PC-9 (cell line): ENCODE data around the gene LAMB4.

Experiments used
- EZH2 ChIP-seq: fragments of 200-600 bp; sonication (generic); IDR thresholded peaks from 2 replicates; pipeline ENCODE4 v1.8.0; 2017; ENCODE audit warnings: antibody characterized with exemption, low read depth
- TF ChIP-seq, protein P1 (sequence below): fragments of 200-600 bp; sonication (generic); conservative IDR thresholded peaks from 2 replicates; pipeline ENCODE4 v1.6.1; 2017; ENCODE audit warnings: mixed run types, antibody characterized with exemption, mild to moderate bottlenecking, moderate library complexity

DNA sequence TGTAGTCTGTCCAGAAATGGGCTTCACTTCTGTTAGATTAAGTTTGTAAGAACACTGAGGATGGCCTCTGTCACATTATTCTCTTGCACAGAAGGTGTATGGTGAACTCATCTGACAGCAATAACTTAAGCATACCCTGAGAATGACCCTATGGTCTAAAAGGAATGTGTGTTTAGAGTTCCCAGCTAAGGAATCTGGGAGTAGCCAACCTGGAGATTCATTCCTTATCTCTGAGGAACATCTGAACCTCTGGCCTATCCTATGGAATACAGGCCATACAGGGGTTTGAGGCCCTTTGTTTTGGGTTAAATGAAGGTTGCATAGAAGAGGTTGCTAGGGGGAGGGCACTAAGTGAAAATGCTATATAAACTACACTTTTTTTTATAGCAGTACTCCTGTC, 41.4 kb downstream of the LAMB4 start:
- TF ChIP-seq, protein P1, sequence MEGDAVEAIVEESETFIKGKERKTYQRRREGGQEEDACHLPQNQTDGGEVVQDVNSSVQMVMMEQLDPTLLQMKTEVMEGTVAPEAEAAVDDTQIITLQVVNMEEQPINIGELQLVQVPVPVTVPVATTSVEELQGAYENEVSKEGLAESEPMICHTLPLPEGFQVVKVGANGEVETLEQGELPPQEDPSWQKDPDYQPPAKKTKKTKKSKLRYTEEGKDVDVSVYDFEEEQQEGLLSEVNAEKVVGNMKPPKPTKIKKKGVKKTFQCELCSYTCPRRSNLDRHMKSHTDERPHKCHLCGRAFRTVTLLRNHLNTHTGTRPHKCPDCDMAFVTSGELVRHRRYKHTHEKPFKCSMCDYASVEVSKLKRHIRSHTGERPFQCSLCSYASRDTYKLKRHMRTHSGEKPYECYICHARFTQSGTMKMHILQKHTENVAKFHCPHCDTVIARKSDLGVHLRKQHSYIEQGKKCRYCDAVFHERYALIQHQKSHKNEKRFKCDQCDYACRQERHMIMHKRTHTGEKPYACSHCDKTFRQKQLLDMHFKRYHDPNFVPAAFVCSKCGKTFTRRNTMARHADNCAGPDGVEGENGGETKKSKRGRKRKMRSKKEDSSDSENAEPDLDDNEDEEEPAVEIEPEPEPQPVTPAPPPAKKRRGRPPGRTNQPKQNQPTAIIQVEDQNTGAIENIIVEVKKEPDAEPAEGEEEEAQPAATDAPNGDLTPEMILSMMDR, result no peak
- no peak for TF ChIP-seq EZH2
